CD4-positive, alpha-beta T cell treated with Interleukin-10 for 1 hour (primary cell): Measurements from ENCODE around the gene CYP24A1.

Source experiments
- DNase-seq: peaks from one replicate; pipeline ENCODE4 v3.0.0-alpha.2; 2020

The CYP24A1 gene

GRCh38 chr20:54173653-54174456 lies at the start of gene CYP24A1:
TSS of gene CYP24A1 (minus strand) at chr20:54173986. CDS start at chr20:54173579, 407 bp downstream.
- no peak for DNase-seq

GRCh38 chr20:54223285-54223684 lies 49.5 kb upstream of the CYP24A1 start:
- no peak for DNase-seq

GRCh38 chr20:54221996-54222890 lies 48.5 kb upstream of the CYP24A1 start:
- DNase-seq, result no peak

- DNase-seq, result peak; percentile 22
Measured at GRCh38 chr20:54221353-54221752, 47.6 kb upstream of the CYP24A1 start.

GRCh38 chr20:54220722-54221121 lies 46.9 kb upstream of the CYP24A1 start:
- DNase-seq, result no peak

- no peak for DNase-seq
Measured at GRCh38 chr20:54219751-54220426, 46.1 kb upstream of the CYP24A1 start.

GRCh38 chr20:54218470-54218869 lies 44.7 kb upstream of the CYP24A1 start:
- DNase-seq, result no peak

GRCh38 chr20:54217762-54218161 lies 44.0 kb upstream of the CYP24A1 start:
- no peak for DNase-seq

- no peak for DNase-seq
Measured at GRCh38 chr20:54215157-54215789, 41.5 kb upstream of the CYP24A1 start.

- DNase-seq, result no peak
Measured at GRCh38 chr20:54214566-54214965, 40.8 kb upstream of the CYP24A1 start.

- DNase-seq, result no peak
Measured at GRCh38 chr20:54212871-54213270, 39.1 kb upstream of the CYP24A1 start.

- DNase-seq, result no peak
Measured at GRCh38 chr20:54212226-54212625, 38.4 kb upstream of the CYP24A1 start.

GRCh38 chr20:54209216-54209813 lies 35.5 kb upstream of the CYP24A1 start:
- no peak for DNase-seq

GRCh38 chr20:54208548-54209176 lies 34.9 kb upstream of the CYP24A1 start:
- DNase-seq, result no peak

- DNase-seq, result peak; percentile 84
Measured at GRCh38 chr20:54207743-54208547, 34.2 kb upstream of the CYP24A1 start, which contains the start of gene PFDN4. TSS of gene PFDN4 (plus strand) at chr20:54208087. CDS start at chr20:54208101, 14 bp downstream.

GRCh38 chr20:54207053-54207742 lies 33.4 kb upstream of the CYP24A1 start:
- DNase-seq, result no peak

- no peak for DNase-seq
Measured at GRCh38 chr20:54205450-54205849, 31.7 kb upstream of the CYP24A1 start.

GRCh38 chr20:54204481-54204880 lies 30.7 kb upstream of the CYP24A1 start:
- no peak for DNase-seq

- no peak for DNase-seq
Measured at GRCh38 chr20:54204063-54204462, 30.3 kb upstream of the CYP24A1 start.

GRCh38 chr20:54203281-54203680 lies 29.5 kb upstream of the CYP24A1 start:
- DNase-seq, result no peak
